H9 (cell line): ENCODE measurements around the gene ARHGAP5. TPM values are rescaled to one million over a fixed set of nuclear protein-coding genes. Genes with fewer than 3 reads are reported as not detected.

ENCODE experiments used
- DNase-seq: peaks from one replicate; pipeline ENCODE4 v3.0.0-alpha.2; 2017
- H2AFZ ChIP-seq: one replicate; pipeline ENCODE4 v1.6.1; 2013; ENCODE audit warnings: mild to moderate bottlenecking, low read length, control low read depth, moderate library complexity
- H2AK5ac ChIP-seq: 2 replicates; pipeline ENCODE4 v1.6.1; 2013; ENCODE audit warnings: low read length, control low read depth, mixed read lengths; ENCODE audit not compliant: insufficient read length
- H2BK120ac ChIP-seq: one replicate; pipeline ENCODE4 v1.6.1; 2013; ENCODE audit warnings: low read depth, mild to moderate bottlenecking, low read length, control low read depth, inconsistent platforms; ENCODE audit not compliant: poor library complexity, severe bottlenecking
- H2BK12ac ChIP-seq: 2 replicates; pipeline ENCODE4 v1.6.1; 2013; ENCODE audit warnings: low read length, control low read depth, mixed read lengths, low read depth; ENCODE audit not compliant: insufficient read length
- H2BK15ac ChIP-seq: 2 replicates; pipeline ENCODE4 v1.6.1; 2013; ENCODE audit warnings: low read depth, low read length, control low read depth
- H2BK20ac ChIP-seq: one replicate; pipeline ENCODE4 v1.6.1; 2013; ENCODE audit warnings: low read depth, mild to moderate bottlenecking, low read length, control low read depth, inconsistent platforms; ENCODE audit not compliant: poor library complexity, severe bottlenecking
- H2BK5ac ChIP-seq: 2 replicates; pipeline ENCODE4 v1.6.1; 2013; ENCODE audit warnings: low read length, control low read depth, mixed read lengths; ENCODE audit not compliant: insufficient read length
- H3K14ac ChIP-seq: 2 replicates; pipeline ENCODE4 v1.6.1; 2013; ENCODE audit warnings: low read length, control low read depth; ENCODE audit not compliant: insufficient read depth
- H3K18ac ChIP-seq: 2 replicates; pipeline ENCODE4 v1.6.1; 2013; ENCODE audit warnings: low read depth, mild to moderate bottlenecking, mixed read lengths, low read length, control low read depth; ENCODE audit not compliant: insufficient read length
- H3K23ac ChIP-seq: 2 replicates; pipeline ENCODE4 v1.6.1; 2013; ENCODE audit warnings: low read length, control low read depth, mixed read lengths, low read depth; ENCODE audit not compliant: insufficient read length
- H3K23me2 ChIP-seq: 2 replicates; pipeline ENCODE4 v1.6.1; 2013; ENCODE audit warnings: low read depth, mild to moderate bottlenecking, mixed read lengths, low read length, control low read depth; ENCODE audit not compliant: insufficient read length, poor library complexity, severe bottlenecking
- H3K27ac ChIP-seq: 2 replicates; pipeline ENCODE4 v1.5.1; 2013; ENCODE audit warnings: low read length, control low read depth, mixed read lengths, low read depth; ENCODE audit not compliant: insufficient read length
- H3K27me3 ChIP-seq: 2 replicates; pipeline ENCODE4 v1.6.1; 2013; ENCODE audit warnings: low read length, control low read depth, inconsistent platforms; ENCODE audit not compliant: insufficient read depth
- H3K4ac ChIP-seq: 2 replicates; pipeline ENCODE4 v1.6.1; 2013; ENCODE audit warnings: low read depth, mild to moderate bottlenecking, control low read depth, inconsistent platforms, low read length, moderate library complexity
- H3K4me1 ChIP-seq: 2 replicates; pipeline ENCODE4 v1.6.1; 2013; ENCODE audit warnings: low read length, control low read depth, inconsistent platforms; ENCODE audit not compliant: insufficient read depth
- H3K4me2 ChIP-seq: 2 replicates; pipeline ENCODE4 v1.6.1; 2013; ENCODE audit warnings: low read length, control low read depth, mixed read lengths; ENCODE audit not compliant: insufficient read length, insufficient read depth
- H3K56ac ChIP-seq: 2 replicates; pipeline ENCODE4 v1.6.1; 2013; ENCODE audit warnings: low read depth, mild to moderate bottlenecking, mixed read lengths, low read length, control low read depth; ENCODE audit not compliant: insufficient read length
- H3K79me1 ChIP-seq: 2 replicates; pipeline ENCODE4 v1.6.1; 2013; ENCODE audit warnings: low read depth, mild to moderate bottlenecking, moderate library complexity, low read length, control low read depth, inconsistent platforms; ENCODE audit not compliant: insufficient read depth, poor library complexity, severe bottlenecking
- H3K79me2 ChIP-seq: 2 replicates; pipeline ENCODE4 v1.6.1; 2013; ENCODE audit warnings: low read length, control low read depth, inconsistent platforms; ENCODE audit not compliant: insufficient read depth
- H3K9ac ChIP-seq: 2 replicates; pipeline ENCODE4 v1.6.1; 2013; ENCODE audit warnings: low read length, control low read depth, mixed read lengths; ENCODE audit not compliant: insufficient read length; ENCODE audit errors: extremely low read depth
- H3K9me3 ChIP-seq: one replicate; pipeline ENCODE4 v1.6.1; 2013; ENCODE audit warnings: low read depth, low read length, inconsistent platforms; ENCODE audit not compliant: control insufficient read depth
- H3T11ph ChIP-seq: one replicate; pipeline ENCODE4 v1.6.1; 2013; ENCODE audit warnings: mild to moderate bottlenecking, low read length, control low read depth, inconsistent platforms
- H4K20me1 ChIP-seq: one replicate; pipeline ENCODE4 v1.6.1; 2013; ENCODE audit not compliant: control insufficient read depth, insufficient read length, insufficient read depth
- H4K5ac ChIP-seq: 2 replicates; pipeline ENCODE4 v1.6.1; 2013; ENCODE audit warnings: low read depth, mild to moderate bottlenecking, mixed read lengths, low read length, control low read depth; ENCODE audit not compliant: insufficient read length
- H4K8ac ChIP-seq: replicated peaks from 2 replicates; pipeline ENCODE4 v1.6.1; 2013; ENCODE audit warnings: low read length, control low read depth, mixed read lengths, low read depth; ENCODE audit not compliant: insufficient read length
- H4K91ac ChIP-seq: 2 replicates; pipeline ENCODE4 v1.6.1; 2013; ENCODE audit warnings: low read depth, mild to moderate bottlenecking, moderate library complexity, mixed read lengths, low read length, control low read depth; ENCODE audit not compliant: insufficient read length
- H3K27ac Mint-ChIP-seq, 3 experiments: 2 replicates in 2 of 3; 3 replicates in 1 of 3; pipeline ENCODE4 v1.8.0; 2020 to 2021; ENCODE audit warnings: mixed read lengths in 3 of 3, mild to moderate bottlenecking in 1 of 3, moderate library complexity in 1 of 3
- H3K27me3 Mint-ChIP-seq: 2 replicates; pipeline ENCODE4 v1.8.0; 2021; ENCODE audit warnings: low read depth, mild to moderate bottlenecking, moderate library complexity, mixed read lengths
- H3K36me3 Mint-ChIP-seq, 3 experiments: 2 replicates in 2 of 3; 3 replicates in 1 of 3; pipeline ENCODE4 v1.8.0; 2020 to 2021; ENCODE audit warnings: low read depth in 3 of 3, mixed read lengths in 3 of 3; ENCODE audit not compliant: insufficient read depth in 1 of 3
- H3K4me1 Mint-ChIP-seq, 2 experiments: 2 replicates each; pipeline ENCODE4 v1.8.0; 2020; ENCODE audit warnings: mixed read lengths in 2 of 2
- H3K4me3 Mint-ChIP-seq, 2 experiments: 2 replicates in 1 of 2; 3 replicates in 1 of 2; pipeline ENCODE4 v1.8.0; 2020 to 2021; ENCODE audit warnings: mild to moderate bottlenecking in 2 of 2, mixed read lengths in 2 of 2, moderate library complexity in 1 of 2
- H3K9me3 Mint-ChIP-seq, 2 experiments: 2 replicates in 1 of 2; 3 replicates in 1 of 2; pipeline ENCODE4 v1.8.0; 2020; ENCODE audit warnings: mild to moderate bottlenecking in 2 of 2, mixed read lengths in 2 of 2, moderate library complexity in 1 of 2
- total RNA-seq: library from RNA; stranded (reverse); gene quantifications from 2 replicates; pipeline ENCODE4 v1.2.1, GENCODE V29; 2021
- TF ChIP-seq, protein P1 (sequence below): fragments of 200-600 bp; sonication (generic); conservative IDR thresholded peaks from 3 replicates; pipeline ENCODE4 v1.8.0; 2021; ENCODE audit warnings: antibody characterized with exemption, mild to moderate bottlenecking

The ARHGAP5 gene
- total RNA-seq, 1 experiment from 2014 or later = 73.8 TPM

DNA sequence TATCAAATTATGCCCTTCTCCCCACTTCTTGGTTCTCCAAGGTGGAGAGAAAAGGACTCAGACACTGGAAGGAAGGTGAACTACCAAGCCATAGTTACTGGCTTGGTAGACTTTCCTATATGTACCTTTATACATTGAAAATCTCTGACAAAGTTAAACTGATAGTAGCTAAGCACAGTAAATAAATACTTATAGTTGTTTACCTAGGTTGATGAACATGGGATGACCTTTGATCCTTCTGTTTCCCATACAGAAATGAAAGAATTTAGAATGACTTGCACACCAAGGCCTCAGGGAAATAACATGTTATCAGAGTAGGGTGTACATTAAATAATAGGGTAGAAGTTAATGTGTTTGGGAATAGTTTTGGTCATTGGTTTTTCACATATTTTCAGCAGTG is 6.7 kb downstream of the ARHGAP5 start:
- Histone ChIP-seq H3K27ac (no peak overlapping the region), H3K9me3 (no peaks in the 10 kb centered on the region), H3T11ph (no peak overlapping the region), H4K5ac (no peak overlapping the region), H3K79me2 (peaks cover 22% of the 10 kb centered on the region; the same call in 1 of the 2 replicates), H2BK12ac (no peak overlapping the region), H3K23me2 (no peaks in the 10 kb centered on the region), H4K20me1 (no peaks in the 10 kb centered on the region), H2AK5ac (no peak overlapping the region), H2BK20ac (no peak overlapping the region), H3K23ac (no peak overlapping the region), H3K4me1 (no peaks in the 10 kb centered on the region; the same call in 1 of the 2 replicates), H3K79me1 (no peaks in the 10 kb centered on the region), H2BK5ac (no peak overlapping the region), H3K56ac (no peak overlapping the region), H3K27me3 (no peaks in the 10 kb centered on the region), H3K18ac (no peak overlapping the region), H3K4ac (no peak overlapping the region), H3K9ac (no peak overlapping the region), H4K8ac (no peak overlapping the region), H2BK120ac (no peak overlapping the region), H3K14ac (no peak overlapping the region), H2BK15ac (no peak overlapping the region), H3K4me2 (no peak overlapping the region), H4K91ac (no peak overlapping the region), H2AFZ (no peak overlapping the region)
- H3K4me1 Mint-ChIP-seq = peaks cover 51 to 55% of the 10 kb centered on the region in 2 experiments
- H3K4me3 Mint-ChIP-seq = no peak overlapping the region
- no peak overlapping the region for H3K27ac Mint-ChIP-seq
- TF ChIP-seq, protein P1, sequence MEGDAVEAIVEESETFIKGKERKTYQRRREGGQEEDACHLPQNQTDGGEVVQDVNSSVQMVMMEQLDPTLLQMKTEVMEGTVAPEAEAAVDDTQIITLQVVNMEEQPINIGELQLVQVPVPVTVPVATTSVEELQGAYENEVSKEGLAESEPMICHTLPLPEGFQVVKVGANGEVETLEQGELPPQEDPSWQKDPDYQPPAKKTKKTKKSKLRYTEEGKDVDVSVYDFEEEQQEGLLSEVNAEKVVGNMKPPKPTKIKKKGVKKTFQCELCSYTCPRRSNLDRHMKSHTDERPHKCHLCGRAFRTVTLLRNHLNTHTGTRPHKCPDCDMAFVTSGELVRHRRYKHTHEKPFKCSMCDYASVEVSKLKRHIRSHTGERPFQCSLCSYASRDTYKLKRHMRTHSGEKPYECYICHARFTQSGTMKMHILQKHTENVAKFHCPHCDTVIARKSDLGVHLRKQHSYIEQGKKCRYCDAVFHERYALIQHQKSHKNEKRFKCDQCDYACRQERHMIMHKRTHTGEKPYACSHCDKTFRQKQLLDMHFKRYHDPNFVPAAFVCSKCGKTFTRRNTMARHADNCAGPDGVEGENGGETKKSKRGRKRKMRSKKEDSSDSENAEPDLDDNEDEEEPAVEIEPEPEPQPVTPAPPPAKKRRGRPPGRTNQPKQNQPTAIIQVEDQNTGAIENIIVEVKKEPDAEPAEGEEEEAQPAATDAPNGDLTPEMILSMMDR = no peak
- H3K27me3 Mint-ChIP-seq = no peaks in the 10 kb centered on the region
- no peaks in the 10 kb centered on the region for H3K9me3 Mint-ChIP-seq
- H3K36me3 Mint-ChIP-seq = no peaks in the 10 kb centered on the region
- DNase-seq = no peak
